Motor neuron (in vitro differentiated cells): ENCODE results near the gene SDK1. TPM values are rescaled to one million over a fixed set of nuclear protein-coding genes. Genes with fewer than 3 reads are reported as not detected.

ENCODE experiments used
- ATAC-seq, 8 experiments: fragments of 200-7000 bp; cut with Tn5 transposase; replicated peaks in 6 of 8; 2 replicates each; pipeline ENCODE4 v1.8.0; 2021; ENCODE audit warnings: mild to moderate bottlenecking in 8 of 8, moderate library complexity in 8 of 8
- H3K27ac ChIP-seq, 2 donors: fragments of 250-450 bp; sonication (Bioruptor Pico); 2 replicates each; pipeline ENCODE4 v1.9.0; 2021; ENCODE audit warnings: antibody characterized with exemption in 2 of 2, mild to moderate bottlenecking in 2 of 2, moderate library complexity in 1 of 2
- H3K4me1 ChIP-seq, 2 donors: fragments of 250-450 bp; sonication (Bioruptor Pico); replicated peaks in 1 of 2; 2 replicates each; pipeline ENCODE4 v1.6.1; 2021; ENCODE audit warnings: antibody characterized with exemption in 2 of 2, mild to moderate bottlenecking in 2 of 2, moderate library complexity in 1 of 2
- H3K4me3 ChIP-seq, 5 donors: fragments of 250-450 bp; sonication (Bioruptor Pico); 2 replicates each; pipeline ENCODE4 v1.9.0; 2021; ENCODE audit warnings: antibody characterized with exemption in 5 of 5, mild to moderate bottlenecking in 5 of 5, moderate library complexity in 4 of 5
- WGBS, 10 experiments: fragments of 450-650 bp; shearing (Covaris generic); methylation state at CpG; one replicate each; pipeline ENCODE4 v1.0.0; 2022; 5-methylcytosine and 5-hydroxymethylcytosine counted together
- in situ Hi-C, 9 experiments: fragments of 400-800 bp; cut with MboI; loops; one replicate each; pipeline ENCODE4 v1.15.0; 2021; ENCODE audit warnings: low sequenced_read_pairs in 9 of 9, low pct_unique_long_range_greater_than_20kb in 2 of 9; ENCODE audit not compliant: unreplicated experiment in 9 of 9
- total RNA-seq, 8 experiments: library from RNA; unstranded; fragments of 300-600 nt; gene quantifications; 2 replicates each; pipeline versions ENCODE4 v1.2.3 to v1.2.4, GENCODE V29; 2022

Gene SDK1
- total RNA-seq, 8 experiments from 2014 or later: 0.66 to 30.6 (median 8.0) TPM

- Histone ChIP-seq H3K4me3 (no peak overlapping the region), H3K27ac (no peak overlapping the region), H3K4me1 (no peaks in the 10 kb centered on the region)
- ATAC-seq: no peak
- WGBS, 10 experiments: 0 to 83% (median 62%) methylated on average over 1 to 5 of the region's 8 CpGs; no CpG with 5 or more reads in 6 of the 10 experiments
- in situ Hi-C loops: no loop called here
These were observed 822.8 kb downstream of the SDK1 start for GRCh38 chr7:4123823-4124222.

DNA sequence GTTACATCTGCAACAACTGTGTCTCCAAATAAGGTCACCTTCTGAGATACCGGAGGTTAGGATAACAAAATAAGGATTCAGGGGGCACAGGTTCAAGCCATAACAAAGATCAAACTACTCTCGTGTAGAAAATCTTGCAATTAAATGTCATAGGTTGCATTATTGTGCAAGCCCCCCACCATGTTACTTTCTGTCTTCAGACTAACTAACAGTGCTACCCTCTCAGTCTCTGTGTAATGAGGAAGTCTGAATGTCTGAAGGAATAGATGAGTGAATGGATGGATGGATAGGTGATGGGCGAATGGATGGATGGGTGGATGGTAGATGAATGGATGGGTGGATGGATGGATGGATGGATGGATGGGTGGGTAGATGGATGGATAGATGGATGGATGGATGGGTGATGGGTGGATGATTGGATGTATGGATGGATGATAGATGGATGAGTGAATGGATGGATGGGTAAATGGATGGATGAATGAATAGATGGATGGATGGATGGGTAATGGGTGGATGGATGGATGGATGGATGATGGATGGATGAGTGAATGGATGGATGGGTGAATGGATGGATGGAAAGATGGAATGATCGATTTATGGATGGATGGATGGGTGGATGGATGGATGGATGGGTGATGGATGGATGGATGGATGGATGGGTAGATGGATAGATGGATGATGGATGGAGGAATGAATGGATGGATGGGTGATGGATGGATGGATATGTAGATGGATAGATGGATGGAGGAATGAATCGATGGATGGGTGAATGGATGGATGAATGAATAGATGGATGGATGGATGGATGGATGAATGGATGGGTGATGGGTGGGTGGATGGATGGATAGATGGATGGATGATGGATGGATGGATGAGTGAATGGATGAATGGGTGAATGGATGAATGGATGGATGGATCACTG, 823.8 kb downstream of the SDK1 start:
- in situ Hi-C loops: no loop called here
- 7 to 100% (median 82%) methylated on average over 2 to 5 of the region's 5 CpGs for WGBS, 10 experiments

DNA sequence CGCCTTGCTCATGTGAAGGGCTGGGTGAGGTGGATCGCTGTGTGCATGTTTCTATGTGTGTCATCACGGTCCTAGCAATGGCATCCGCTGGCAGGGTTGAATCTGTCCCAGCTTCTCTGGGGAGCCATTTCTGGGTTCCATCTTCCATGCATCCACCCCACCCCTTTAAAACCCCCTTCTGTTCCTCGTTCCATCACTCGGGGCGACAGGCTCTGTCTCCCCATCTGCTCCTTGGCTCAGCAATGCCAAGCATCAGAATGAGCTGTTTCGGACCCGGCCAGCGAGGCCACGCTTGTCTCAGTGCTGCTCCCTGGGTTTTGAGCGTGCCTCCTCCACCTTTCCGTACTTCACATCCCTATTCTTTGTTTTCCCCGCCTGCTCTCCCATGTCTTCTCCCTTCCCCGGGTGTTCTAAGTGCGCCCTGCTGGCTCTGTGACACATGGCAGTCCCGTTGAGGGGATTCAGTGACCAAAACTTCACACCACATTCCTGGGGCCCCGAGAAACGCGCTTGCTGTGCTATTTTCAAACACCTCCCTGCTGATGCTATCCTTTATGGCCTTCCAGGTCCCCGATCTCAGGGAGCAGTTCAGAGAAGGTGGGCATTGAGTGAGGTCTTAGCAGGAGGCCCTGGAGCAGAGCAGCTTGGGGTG, 827.0 kb downstream of the SDK1 start:
- in situ Hi-C loops: no loop called here
- Histone ChIP-seq H3K27ac (no peak overlapping the region), H3K4me3 (no peak overlapping the region), H3K4me1 (peaks cover 2 to 4% of the 10 kb centered on the region in 2 donors)
- 5 to 98% (median 90%) methylated on average over 1 to 13 of the region's 21 CpGs; no CpG with 5 or more reads in 3 of the 10 experiments for WGBS, 10 experiments
- ATAC-seq: no peak

More for the DNA sequence above, 823.8 kb downstream of the SDK1 start:
- ATAC-seq: no peak
- Histone ChIP-seq H3K4me1 (no peaks in the 10 kb centered on the region), H3K4me3 (no peak overlapping the region), H3K27ac (no peak overlapping the region)

- no peak for ATAC-seq
- WGBS, 10 experiments: 20 to 97% (median 78%) methylated on average over 1 to 8 of the region's 29 CpGs; no CpG with 5 or more reads in 4 of the 10 experiments
- in situ Hi-C loops: no loop called here
- Histone ChIP-seq H3K4me3 (no peak overlapping the region), H3K4me1 (peaks cover 6 to 7% of the 10 kb centered on the region in 2 donors), H3K27ac (no peak overlapping the region)
These were observed 828.5 kb downstream of the SDK1 start for GRCh38 chr7:4129481-4130122.

DNA sequence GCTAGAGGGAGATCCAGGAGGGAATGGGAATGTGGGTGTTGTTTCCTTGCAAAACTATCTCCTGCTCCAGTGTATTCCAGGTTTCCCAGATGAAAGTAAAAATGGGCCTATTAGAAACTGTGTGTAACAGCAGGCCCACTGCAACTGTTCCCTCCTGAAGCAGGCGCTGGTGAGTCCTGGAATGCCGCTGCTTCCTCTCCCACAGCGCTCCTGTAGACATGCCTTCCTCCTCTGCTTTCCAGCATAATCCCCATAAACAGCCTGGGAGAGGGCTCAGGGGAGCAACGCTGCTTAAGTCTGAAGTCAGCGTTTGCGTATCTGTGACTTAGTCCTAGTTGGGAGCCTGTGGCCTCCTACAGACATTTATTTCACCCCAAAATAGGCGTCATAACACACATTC, 830.0 kb downstream of the SDK1 start:
- ATAC-seq: peak in 1 of 8 experiments; percentile 10
- no peak overlapping the region for H3K27ac ChIP-seq
- WGBS, 10 experiments: 17 to 80% (median 65%) methylated on average over 1 to 6 of the region's 7 CpGs; no CpG with 5 or more reads in 2 of the 10 experiments
- peaks cover 21 to 22% of the 10 kb centered on the region in 2 donors for H3K4me1 ChIP-seq
- no peak overlapping the region for H3K4me3 ChIP-seq
- in situ Hi-C loops: no loop called here

DNA sequence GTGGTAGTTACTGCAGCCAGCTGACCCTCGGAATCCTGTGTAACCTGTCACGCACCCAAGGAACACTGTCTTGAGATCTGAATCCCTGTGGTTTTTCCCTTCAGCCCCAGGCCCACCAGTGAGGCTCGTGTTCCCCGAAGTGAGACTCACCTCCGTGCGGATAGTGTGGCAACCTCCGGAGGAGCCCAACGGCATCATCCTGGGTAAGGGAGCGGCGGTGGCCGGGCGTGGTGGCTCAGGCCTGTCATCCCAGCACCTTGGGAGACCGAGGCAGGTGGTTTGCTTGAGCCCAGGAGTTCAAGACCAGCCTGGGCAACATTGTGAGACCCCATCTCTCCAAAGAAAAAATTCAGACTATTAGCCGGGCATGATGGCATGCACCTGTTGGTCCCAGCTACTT, 831.2 kb downstream of the SDK1 start:
- Histone ChIP-seq H3K27ac (no peak overlapping the region), H3K4me3 (no peak overlapping the region), H3K4me1 (peaks cover 32 to 33% of the 10 kb centered on the region in 2 donors)
- in situ Hi-C loops: no loop called here
- WGBS, 10 experiments: 33 to 100% (median 90%) methylated on average over 1 to 8 of the region's 14 CpGs; no CpG with 5 or more reads in 3 of the 10 experiments
- ATAC-seq: no peak

DNA sequence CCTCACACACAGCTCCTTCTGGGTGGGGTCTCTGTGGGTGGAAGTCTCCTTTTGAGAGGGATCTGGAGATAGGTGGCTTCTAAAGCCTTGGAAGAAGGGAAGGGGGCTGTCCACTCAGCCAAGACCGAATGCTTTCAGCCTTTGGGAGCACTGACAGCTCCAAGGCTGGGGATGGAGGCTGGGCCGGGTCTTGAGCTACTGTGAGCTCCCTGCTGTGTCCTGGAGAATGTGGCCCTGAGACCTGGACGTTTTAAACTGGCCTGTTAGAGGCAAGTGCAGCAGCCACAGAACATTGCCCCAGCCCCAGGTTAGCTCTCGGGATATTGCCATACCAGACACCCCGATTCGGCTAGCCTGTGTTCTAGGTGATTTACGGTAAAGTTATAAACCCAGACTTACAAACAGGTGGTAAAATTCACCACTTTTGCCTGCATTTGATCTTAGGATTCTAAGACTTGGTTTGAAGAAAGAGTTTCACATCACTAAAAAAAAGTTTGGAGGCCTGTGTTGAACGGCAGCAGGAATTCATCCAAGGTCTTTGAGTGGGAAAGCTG, 832.5 kb downstream of the SDK1 start:
- WGBS, 10 experiments: 0 to 100% (median 69%) methylated on average over 1 to 6 of the region's 8 CpGs; no CpG with 5 or more reads in 3 of the 10 experiments
- in situ Hi-C loops: no loop called here
- no peak for ATAC-seq

GRCh38 chr7:4134204-4134603, 833.2 kb downstream of the SDK1 start:
- 70 to 100% (median 87%) methylated on average over 2 to 3 of the region's 7 CpGs; no CpG with 5 or more reads in 6 of the 10 experiments for WGBS, 10 experiments
- Histone ChIP-seq H3K27ac (no peak overlapping the region), H3K4me3 (no peak overlapping the region), H3K4me1 (peaks cover 44 to 46% of the 10 kb centered on the region in 2 donors)
- in situ Hi-C loops: no loop called here
- no peak for ATAC-seq

More for the DNA sequence above, 832.5 kb downstream of the SDK1 start:
- Histone ChIP-seq H3K4me3 (no peak overlapping the region), H3K27ac (no peak overlapping the region), H3K4me1 (peaks cover 44 to 46% of the 10 kb centered on the region in 2 donors)

DNA sequence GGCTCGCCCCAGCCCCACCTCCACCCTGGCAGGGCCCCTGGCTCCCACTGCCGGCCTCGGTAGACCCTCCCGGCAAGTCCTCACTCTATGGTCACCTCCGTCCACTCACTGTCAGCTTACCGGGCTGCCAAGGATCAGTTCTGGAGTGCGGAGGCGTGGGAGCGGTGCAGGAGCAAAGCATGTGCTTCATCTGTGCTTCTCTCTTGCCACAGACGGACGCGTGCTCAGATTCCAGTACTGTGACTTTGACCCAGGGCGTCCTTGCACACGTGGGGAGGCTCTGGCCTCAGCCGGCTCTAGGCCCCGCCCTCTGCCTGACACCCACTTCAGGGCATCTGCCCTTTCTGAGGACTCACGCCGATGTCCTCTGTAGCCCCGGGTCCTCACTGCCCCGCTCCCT, 833.6 kb downstream of the SDK1 start:
- no peak overlapping the region for H3K4me3 ChIP-seq
- peaks cover 44 to 46% of the 10 kb centered on the region in 2 donors for H3K4me1 ChIP-seq
- in situ Hi-C loops: no loop called here
- no peak overlapping the region for H3K27ac ChIP-seq
- 60 to 98% methylated on average over 1 to 7 of the region's 20 CpGs; no CpG with 5 or more reads in 8 of the 10 experiments for WGBS, 10 experiments
- ATAC-seq: peak in 4 of 8 experiments; percentile 21 to 48 (median 38)

DNA sequence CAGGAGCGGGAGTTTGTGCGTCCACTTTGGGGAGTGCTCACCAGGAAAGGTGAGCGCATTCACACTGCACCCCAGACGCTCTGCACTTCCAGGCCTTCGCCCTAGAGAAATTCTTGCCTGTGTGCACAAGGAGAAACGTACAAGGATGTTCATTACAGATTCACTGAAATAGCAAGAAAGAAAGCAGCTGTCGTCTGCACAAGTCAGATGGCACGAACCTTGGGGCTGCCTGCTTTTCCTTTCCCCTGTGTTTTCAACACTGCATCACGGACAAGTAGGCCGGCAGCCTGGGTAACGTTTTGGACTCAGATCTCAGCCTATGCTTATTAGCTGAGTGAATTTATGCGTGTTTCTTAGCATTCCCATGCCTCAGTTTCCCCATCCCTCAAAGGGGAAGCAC, 834.2 kb downstream of the SDK1 start:
- H3K27ac ChIP-seq: no peak overlapping the region
- in situ Hi-C loops: no loop called here
- no peak for ATAC-seq
- WGBS, 10 experiments: 40 to 96% (median 75%) methylated on average over 2 to 7 of the region's 12 CpGs; no CpG with 5 or more reads in 3 of the 10 experiments
- H3K4me1 ChIP-seq: peaks cover 50 to 51% of the 10 kb centered on the region in 2 donors
- H3K4me3 ChIP-seq: no peak overlapping the region

DNA sequence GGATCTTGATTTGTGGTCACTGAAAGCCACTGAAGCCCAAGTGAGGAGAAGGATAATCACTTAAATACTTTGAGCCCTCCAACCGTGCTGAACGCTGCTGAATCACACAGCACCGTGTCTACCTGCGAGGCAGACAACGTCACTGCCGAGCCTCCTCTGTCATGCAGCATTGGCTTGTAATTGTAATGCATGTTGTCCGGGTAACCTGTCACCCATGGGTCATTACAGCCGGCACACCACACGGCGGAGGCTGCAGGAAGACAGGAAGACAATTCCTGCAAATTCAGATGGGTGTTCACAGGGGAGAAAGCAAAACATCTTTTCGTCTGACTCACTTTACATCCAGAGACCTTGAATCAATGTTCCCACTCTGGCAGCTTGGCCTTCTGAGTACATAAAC, 835.0 kb downstream of the SDK1 start:
- peaks cover 53 to 55% of the 10 kb centered on the region in 2 donors for H3K4me1 ChIP-seq
- H3K4me3 ChIP-seq: no peak overlapping the region
- WGBS, 10 experiments: 16 to 72% (median 20%) methylated on average over 1 to 8 of the region's 11 CpGs; no CpG with 5 or more reads in 3 of the 10 experiments
- H3K27ac ChIP-seq: no peak overlapping the region
- peak in 5 of 8 experiments; percentile 64 to 80 (median 78) for ATAC-seq
- in situ Hi-C loops: no loop called here

- Histone ChIP-seq H3K27ac (peak overlapping the region in 1 of 2 donors; percentile 30), H3K4me3 (no peak overlapping the region), H3K4me1 (peaks cover 51 to 55% of the 10 kb centered on the region in 2 donors)
- in situ Hi-C loops: no loop called here
- ATAC-seq: peak in 5 of 8 experiments; percentile 34 to 57 (median 53)
- 40 to 86% (median 64%) methylated on average over 1 to 11 of the region's 23 CpGs; no CpG with 5 or more reads in 2 of the 10 experiments for WGBS, 10 experiments
These were observed 835.6 kb downstream of the SDK1 start for GRCh38 chr7:4136501-4137110.
